Activated CD8-positive, alpha-beta memory T cell treated with anti-CD3 and anti-CD28 coated beads for 48 hours (primary cell): ENCODE data around the gene LAD1.

Experiments
- DNase-seq, 3 experiments: peaks; one replicate each; pipeline ENCODE4 v3.0.0-alpha.2; 2020; ENCODE audit warnings: low read depth in 2 of 3, low spot score in 2 of 3

The LAD1 gene

DNA sequence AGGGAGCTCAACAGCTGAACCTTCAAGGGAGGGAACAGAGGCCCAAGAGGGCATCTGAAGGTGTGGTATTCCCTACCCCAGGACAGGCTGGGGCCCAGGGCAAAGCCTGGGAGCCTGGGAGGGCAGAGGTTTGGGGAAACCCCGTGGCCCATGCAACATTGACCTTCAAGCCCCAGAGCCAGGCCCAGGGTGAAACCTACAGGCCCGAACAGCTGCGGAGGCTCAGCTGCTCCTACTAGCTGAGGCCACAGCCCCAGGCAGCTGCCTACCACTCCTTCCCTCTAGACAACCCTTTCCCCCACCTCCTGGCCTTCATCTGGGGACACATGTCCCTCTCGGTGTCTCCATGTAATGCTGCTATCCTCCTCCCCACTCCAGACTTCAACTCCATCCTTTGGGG lies 3.2 kb downstream of the LAD1 start:
- DNase-seq = no peak

DNA sequence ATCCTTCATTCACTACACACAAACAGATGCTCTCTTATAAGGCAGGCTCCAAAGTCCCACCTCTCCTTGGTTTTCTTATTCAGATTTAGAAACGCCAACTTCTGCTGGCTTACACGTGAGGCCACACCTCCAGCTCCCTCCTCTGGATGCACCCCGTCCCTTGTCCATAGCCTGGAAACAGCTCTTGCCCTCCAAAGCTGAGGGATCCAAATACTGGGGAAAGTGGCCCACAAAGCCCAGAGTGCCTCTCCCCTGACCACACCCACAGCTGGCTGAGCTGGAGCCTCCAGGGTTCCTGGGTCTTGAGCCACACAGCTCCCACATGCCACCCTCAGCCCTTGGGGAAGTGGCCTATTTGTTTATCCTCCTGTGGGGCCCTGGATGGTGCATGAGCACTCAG lies 4.5 kb downstream of the LAD1 start:
- DNase-seq = no peak

DNA sequence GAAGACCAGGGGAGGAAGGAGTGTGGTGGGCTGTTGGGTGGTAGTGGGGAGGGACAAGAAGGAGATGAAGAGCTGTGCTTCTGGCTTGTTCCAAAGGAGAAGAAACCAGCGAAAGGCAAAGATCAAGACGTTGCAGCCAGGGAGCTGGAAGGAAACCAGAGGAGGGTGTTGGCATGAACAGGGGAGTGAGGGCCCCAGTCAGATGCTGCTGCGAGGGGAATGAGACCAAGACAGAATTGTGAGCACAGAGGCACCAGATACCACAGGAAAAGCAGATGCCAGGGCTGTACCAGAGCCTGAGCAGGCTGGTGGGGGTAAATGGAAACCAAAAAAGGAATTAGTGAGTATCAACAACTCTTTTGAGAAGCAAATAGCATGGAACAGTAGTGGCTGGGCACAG lies 6.0 kb downstream of the LAD1 start:
- no peak for DNase-seq

DNA sequence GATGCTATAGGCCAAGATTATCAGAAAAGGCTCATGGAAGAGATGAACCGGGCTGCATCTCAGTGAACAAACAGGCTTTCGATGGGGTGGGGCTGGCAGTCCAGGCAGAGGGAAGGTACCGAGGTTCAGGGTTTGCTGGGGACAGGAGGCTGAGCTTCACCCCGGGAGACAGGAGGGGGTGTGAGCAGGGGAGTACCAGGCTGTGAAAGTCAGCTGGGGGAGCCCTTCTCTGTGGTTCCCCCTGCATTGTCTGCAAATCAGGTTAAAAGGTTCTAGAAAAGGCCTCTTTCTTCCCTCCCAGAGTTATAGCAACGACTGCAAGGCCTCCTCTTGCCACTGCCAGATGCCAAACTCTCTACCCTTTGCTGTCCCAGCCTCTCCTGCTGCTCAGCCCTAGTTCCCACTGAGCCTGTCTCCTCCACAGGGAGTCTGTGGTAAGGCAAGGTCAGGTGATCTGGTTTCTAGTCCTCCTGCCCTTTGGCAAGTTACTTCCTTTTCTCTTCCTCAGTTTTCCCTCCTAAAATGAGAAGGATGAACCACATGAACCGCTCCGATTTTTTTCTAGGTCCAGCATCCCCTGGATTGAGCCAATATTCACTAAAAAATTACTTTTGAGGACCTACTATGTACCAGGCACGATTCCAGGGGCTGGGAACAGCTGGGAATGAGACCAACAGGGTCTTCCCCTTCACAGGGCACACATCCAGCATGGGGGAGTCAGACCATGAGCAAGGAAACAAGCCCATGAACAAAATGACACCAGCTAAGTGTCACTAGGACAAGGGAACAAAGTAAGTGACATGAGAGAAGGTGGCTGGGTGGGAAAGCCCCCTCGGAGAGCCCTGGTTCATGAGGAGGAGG lies 7.2 kb downstream of the LAD1 start:
- no peak for DNase-seq

DNA sequence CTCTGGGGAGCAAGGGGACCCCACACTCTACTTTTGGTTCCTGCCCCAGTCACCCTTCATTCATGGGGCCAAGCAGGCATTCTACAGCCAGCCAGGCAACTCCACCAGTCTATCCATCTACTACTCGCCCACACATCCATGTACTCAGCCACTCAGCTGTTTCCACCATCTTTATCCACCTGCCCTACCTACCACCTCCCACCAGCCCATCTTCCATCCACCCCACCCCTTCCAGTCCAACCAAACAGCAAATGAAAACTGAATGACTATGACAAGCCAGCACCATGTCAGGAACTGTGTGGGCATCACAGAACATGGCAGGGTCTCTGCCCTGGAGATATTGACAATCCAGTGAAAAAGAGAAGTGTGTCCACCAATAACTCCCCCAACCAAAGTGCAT lies 7.9 kb downstream of the LAD1 start:
- no peak for DNase-seq

DNA sequence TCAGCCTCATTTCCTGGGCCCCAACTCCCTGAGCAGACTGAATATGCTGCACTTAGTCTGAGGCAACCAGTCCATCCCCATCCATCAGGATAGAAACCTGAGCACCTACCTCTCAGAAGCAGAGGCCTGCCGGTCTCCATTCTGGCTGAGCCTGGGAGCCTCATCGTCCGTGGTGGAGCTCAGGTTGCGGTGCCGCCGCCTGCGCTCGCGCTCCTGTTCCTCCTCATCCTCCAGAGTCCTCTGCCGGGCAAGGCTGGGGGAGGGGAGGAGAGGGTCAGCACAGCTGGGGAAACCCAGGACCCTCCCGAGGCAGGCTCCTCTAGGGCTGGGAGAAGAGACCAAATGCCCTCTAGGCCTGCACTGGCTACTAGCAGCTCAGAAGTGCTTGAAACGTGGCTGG lies 10.1 kb downstream of the LAD1 start:
- no peak for DNase-seq

DNA sequence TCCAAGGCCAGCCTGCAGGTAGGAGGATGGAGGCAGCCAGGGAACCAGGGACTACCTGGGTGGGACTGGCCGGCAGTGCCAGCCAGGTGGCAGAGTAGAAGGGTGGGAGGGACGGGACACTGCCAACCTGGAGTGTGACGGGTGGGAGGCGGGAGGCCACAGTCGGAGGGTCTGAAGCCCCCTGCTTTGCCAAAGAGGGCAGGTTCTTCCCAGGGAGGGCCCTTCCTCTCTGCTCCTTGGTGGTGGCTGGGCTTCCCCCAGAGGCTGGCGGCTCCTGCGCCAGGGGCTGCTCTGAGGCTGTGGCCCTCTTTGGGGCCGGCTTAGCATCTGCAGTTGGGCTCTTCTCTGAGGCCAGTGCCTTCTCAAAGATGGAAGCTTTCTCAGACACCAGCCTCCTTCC lies 12.9 kb downstream of the LAD1 start:
- DNase-seq = no peak

DNA sequence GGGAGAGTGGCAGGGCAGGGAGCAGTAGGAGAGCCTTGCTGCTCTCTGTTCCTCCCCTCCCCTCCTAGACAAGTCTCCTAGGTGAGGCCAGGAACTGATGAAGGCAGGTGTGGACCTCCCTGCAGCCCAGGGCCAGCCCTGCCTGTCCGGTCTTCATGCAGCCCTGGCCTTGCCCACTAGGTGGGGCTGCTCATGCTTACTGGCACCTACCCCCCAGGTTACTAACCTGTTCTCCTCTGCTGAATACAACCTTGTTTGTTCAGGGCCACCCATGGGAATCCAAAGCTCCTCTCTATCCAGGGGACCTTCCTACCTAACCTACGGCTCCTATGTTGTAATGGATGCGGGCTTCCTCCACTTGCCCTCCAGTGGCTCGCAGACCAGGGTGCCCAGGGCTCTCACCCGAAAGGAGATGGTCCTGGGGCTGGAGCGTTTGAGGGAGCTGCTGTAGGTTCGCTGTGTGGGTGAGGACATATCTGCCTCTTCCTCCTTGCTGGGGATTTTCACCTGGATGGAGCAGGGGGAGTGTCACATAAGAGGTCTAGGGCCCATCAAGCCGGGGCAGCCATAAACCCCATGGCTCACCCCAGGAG lies 13.7 kb downstream of the LAD1 start:
- peak in 1 of 3 experiments; percentile 13 for DNase-seq

DNA sequence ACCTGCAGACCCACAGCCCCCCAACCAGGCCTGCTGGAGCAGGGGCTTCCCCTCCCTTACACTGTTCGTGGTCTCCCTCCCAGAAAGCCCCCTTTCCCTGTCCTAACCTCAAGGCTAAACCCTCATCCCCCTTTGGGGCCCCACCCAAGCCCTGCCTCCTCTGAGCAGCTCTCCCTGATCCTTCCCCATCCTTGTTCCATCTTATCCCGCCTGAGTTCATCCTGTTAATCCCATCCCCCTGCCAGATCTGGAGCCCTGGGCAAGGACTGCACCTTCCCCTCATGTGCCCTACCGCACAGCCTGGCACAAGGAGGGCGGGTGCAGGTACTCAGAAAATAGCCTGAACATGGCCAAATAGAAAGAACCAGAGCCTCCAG lies 14.7 kb downstream of the LAD1 start:
- DNase-seq = no peak

DNA sequence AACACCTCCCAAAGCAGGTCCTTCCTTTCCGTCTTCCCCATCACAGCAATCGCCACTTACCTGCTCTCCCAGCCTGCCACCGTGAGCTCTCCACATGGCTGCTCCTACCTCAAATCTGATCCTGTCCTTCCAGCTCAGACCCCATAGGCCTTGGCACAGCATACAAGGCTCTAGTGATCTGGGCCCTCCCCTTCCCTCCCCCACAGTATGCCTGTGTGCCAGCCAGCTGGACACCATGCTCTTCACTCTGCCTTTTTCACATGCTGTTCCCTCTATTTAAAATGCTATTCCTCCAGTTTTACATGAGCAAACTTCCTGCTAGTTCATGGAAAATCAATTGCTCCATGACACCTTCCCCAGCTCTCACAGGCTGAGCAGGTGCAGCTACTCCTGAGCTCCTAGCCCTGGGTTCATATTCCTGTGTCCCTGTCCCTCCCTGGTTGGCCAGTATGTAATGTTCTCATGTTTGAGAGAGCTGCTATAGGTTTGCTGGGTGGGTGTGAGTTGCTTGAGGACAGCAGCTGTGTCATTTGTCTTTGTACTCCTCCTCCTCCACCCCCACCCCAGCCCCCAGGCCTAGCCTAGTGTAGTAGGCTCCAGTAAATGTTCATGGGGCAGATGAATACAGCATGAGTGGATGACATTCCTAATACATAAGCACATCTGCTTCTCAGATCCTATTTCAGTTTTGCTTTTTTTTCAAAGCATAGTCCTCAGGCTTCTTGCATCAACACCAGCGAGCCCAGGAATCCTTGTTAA lies 15.3 kb downstream of the LAD1 start:
- no peak for DNase-seq

DNA sequence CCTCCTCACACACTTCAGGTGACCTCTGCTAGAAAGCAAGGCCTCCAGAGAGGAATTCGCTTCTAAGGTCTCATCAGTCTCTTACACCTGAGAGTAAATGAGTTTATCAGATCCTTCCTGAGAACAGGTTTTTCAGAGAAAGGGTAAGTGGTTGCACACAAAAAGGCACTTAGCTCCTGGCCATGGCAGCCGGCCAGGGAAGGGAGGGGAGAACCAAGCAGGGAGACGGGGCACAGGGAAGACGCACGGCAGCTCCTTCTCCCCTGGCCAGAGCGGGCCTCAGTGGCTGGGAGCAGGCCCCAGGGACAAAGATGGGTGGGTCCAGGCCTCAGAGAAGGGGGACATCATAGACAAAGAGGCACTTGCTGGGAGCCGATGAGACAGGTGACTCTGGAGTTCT lies 18.0 kb downstream of the LAD1 start:
- no peak for DNase-seq

DNA sequence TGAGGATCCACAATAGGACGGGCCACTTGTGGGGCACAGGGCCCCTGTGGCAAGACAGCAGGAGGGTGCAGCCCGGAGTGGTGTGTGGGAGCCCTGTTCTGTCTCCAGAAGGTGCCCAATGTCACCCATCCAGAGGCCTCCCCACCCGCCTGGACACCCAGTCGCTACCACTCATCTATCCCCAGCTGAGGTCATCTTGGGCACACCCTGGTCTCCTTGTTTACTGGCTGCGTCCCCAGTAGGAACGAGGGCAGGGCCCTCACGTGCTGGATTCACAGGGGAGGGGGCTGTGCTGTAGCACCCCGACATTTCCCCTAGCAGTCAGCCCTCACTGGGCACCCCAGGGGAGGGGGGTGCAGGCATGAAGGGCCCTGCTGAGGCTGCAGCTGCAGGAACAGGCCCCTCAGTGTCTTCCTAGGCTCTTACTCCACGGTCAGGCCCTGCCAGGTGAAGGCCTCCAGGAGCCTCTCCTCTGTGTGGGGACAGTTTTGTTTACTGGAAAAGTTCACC lies 19.3 kb downstream of the LAD1 start:
- no peak for DNase-seq

DNA sequence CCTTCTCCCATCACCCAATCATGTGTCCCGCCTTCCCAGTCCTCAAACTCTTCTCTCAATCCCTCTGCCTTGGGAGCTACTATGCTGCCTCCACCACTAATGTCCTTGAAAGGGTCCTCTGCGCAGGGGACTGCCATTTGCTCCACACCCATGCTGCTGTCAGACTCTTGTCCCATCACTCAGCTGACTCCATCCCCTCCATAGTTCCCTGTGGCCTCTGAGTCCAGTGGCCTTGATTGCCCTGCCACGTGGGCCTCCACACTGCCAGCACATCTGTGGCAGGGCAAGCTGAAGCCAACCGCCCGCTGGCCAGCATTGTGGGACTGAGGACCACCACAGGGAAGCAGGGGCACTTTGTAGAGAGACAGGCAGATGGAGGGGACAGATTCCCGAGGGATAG lies 20.3 kb downstream of the LAD1 start:
- DNase-seq = no peak

DNA sequence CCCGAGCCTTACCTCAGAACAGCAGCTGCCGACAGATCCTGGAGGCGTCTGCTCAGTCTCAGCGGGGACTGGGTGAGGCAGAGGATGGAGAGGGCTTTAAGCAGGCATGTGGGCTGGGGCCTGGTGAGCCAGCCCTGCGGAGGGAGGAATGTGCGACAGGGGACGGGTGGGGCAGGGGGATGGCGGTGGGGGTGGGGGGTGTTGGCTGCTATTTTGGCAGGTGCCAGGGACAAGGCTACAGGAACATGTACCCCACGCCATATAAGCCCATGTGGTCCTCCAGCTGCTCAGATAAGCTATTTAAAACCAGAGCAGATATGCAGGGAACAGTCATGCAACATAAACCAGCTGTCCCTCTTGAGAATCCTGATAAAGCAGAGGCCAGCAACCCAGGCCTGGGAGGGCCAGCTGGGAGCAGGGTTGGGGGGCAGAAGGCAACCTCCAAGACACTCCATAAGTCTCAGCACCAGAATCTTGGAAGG lies 21.5 kb downstream of the LAD1 start, which contains the start of gene TNNT2:
TNNT2 (minus strand) TSS at position 70 of the 482 bp plus-strand sequence. CDS start 4,426 bp downstream, outside the sequence.
- DNase-seq = no peak

DNA sequence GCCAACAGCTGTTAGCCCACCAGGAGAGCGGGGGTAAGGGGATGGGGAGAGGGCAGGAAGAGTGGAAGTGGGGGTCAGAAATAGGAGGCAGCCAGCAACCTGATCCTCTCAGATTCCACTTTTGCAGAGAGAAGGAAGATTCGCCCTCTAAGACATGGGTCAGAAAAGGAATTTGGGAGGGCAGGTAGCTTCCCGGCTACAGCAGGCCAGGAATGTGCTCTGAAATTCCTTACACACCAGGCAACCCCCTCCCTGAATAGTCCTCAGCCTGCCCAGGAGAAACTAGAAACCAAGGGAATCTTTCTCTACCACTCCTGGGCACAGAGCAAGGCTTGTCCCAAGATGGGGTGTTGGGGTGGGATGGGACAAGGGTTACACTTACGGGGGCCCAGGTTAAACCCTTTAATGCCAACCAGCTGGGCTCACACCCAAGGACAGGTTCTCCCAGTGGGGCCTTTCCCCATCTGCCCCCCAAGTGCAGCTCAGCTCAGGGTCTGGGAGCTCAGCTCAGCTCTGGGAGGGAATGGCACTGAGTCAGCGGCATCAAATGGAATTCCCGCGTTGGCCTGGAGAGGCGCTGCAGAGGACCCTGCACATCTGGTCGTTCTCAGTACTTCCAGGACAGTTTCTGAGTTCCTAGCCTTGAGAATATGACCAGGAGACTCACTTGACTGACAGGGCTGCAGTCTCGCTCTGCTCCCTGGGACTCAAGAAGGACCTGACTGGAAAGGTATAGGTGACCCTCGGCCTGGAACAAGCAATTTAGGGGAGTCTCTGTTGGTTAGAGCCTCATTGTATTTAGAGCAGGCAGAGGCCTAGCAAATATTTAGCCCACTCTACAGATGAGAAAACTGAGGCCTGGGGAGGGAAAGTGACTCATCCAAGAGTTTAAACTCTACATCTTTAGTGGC lies 22.4 kb downstream of the LAD1 start:
- DNase-seq = no peak

DNA sequence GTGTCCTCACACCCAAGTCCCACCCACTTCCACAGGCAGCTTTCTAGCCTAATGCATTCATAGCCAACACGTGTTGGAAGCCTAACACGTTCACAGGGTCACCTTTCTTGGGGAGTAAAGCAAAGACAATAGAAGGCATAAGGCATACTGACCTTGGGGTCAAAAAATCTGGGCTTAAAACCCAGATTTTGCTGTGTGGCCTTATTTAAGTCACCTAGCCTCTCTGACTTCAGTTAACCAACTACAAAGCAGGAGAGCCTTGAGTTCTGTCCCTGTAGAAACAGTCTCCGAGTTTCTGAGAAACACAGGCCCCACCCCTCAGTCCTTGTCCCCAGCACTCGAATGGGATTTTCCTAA lies 23.0 kb downstream of the LAD1 start:
- no peak for DNase-seq

DNA sequence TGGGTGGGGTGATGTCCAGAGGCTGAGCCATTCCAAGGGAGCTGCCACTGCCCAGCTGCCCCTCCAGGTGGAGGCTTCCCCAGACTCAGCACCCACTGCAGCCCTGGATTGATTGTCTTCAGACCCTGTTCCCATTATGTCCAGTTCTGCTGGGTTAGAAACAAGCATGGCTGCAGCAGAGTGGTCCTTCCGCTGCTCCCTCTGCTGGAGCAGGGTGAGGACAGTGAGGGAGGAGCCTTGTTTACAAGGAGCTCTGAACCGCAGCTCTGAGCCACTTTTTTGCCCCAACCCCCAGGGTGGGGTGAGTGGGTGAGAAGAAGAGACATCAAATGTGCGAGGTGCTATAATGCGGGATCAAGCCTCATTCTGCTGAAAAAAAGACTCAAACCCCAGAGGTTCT lies 24.0 kb downstream of the LAD1 start:
- DNase-seq = no peak

DNA sequence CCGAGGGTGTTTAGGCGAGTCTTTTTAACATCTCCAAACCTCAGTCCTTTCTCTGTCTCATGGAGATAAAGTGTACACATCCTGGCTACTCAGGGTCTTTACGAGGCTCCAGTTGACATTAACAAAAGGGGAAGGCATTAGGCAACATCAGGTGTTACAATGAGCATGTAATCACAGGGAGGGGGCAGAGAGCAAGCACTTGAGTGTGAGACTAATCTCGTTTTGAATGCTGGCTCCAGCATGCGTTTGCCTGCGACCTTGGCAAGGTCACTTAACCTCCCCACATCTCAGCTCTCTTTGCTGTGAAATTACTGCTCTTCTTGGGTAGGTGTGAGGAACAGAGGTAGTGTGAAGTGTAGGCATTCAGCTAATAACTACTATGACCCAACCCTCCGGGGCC lies 24.8 kb downstream of the LAD1 start:
- DNase-seq = no peak

DNA sequence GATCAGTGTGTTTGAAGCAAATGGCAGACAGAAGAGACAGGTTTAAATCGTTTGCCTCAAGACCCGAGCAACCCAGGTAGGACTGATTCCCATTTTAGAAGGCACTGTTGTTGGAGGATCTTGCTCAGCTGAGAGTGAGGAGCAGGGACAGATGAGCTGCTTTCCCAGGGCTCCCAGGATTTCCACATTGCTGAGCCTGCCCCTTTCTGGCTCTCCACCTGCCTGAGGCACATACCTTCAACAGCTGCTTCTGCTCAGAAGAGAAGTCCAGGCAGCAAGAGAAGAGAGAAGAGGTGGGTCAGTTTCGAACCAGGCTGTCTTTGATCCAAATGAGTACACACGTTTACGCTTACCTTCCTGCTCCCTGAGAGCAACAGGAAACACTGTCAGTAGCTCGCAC lies 27.3 kb downstream of the LAD1 start:
- no peak for DNase-seq

DNA sequence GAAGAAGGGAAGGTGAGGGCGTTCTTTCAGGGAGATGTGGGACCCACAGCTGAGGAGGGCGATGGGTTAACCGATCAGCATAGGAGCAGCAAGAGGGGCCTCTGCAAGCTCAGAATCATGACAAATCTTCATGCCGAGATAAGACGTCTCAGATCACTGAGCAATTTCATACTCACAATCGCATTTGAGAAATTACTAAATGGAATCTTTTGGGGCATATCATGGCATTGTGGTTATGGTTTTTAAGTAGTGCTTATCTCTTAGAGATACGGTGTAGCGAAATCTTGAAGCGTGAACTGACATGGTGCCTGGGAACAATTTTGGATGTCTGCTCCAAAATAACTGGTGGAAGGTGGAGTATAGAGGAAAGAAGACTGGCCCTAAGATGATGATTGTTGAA lies 27.8 kb downstream of the LAD1 start:
- no peak for DNase-seq

DNA sequence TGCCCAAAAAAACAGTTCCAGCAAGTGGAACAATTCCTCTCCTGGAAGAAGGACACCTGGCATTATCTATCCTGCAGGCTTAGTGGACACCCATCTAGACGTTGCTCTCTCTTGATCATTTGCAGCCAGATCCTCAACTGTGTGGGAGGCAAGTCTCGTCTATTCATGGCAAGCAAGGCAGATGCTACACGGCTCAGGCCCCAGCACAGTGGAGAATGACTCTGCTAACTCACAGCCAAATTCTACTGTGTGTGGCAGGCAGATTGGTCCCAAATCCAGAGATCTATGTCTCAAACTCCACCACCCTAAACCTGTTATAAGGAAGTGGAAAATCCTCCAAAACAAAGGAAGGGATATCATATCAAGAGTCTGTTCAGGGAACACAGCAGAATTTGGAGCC lies 28.6 kb downstream of the LAD1 start:
- DNase-seq = no peak
